ENCODE measurements around the gene PRAMEF8. TPM values are rescaled to one million over a fixed set of nuclear protein-coding genes. Genes with fewer than 3 reads are reported as not detected.
"Not testable (repeated sequence)": the region's sequence is repeated elsewhere in the genome, so short reads cannot be mapped to it uniquely, and the experiment has no call there.

PRAMEF8 gene
- total and polyA plus RNA-seq, 2 donors: 0.09 to 0.23 TPM

- H3K4me3 ChIP-seq (ENCODE audit: low read length in 2 of 2); H3K27me3 ChIP-seq (ENCODE audit: control insufficient read depth in 2 of 2, insufficient read depth in 1 of 2, low read length in 1 of 2); H3K4me1 ChIP-seq (ENCODE audit: control insufficient read depth in 2 of 2, insufficient read depth in 2 of 2, low read length in 2 of 2); DNase-seq (ENCODE audit: low read depth in 6 of 9, low spot score in 9 of 9); H3K36me3 ChIP-seq (ENCODE audit: control insufficient read depth in 2 of 2, insufficient read depth in 2 of 2, low read length in 1 of 2); H3K27ac ChIP-seq (ENCODE audit: low read depth in 1 of 2, low read length in 1 of 2); H3K9me3 ChIP-seq (ENCODE audit: control insufficient read depth in 2 of 2, insufficient read depth in 1 of 2, low read length in 1 of 2): not testable (repeated sequence)
- whole genome bisulfite sequencing: 34% methylated on average over 2 of the region's 3 CpGs
These were observed 19.8 kb downstream of the PRAMEF8 start for GRCh38 chr1:13265124-13265523.

- WGBS: 99% methylated on average over 2 of the region's 5 CpGs
- H3K27ac ChIP-seq (ENCODE audit: low read depth in 1 of 2, low read length in 1 of 2); H3K36me3 ChIP-seq (ENCODE audit: control insufficient read depth in 2 of 2, insufficient read depth in 2 of 2, low read length in 1 of 2); H3K27me3 ChIP-seq (ENCODE audit: control insufficient read depth in 2 of 2, insufficient read depth in 1 of 2, low read length in 1 of 2); H3K4me3 ChIP-seq (ENCODE audit: low read length in 2 of 2); H3K9me3 ChIP-seq (ENCODE audit: control insufficient read depth in 2 of 2, insufficient read depth in 1 of 2, low read length in 1 of 2); H3K4me1 ChIP-seq (ENCODE audit: control insufficient read depth in 2 of 2, insufficient read depth in 2 of 2, low read length in 2 of 2); DNase-seq (ENCODE audit: low read depth in 6 of 9, low spot score in 9 of 9): not testable (repeated sequence)
These were observed 31.0 kb downstream of the PRAMEF8 start, which contains the start of gene PRAMEF5 for GRCh38 chr1:13253898-13254297. Gene PRAMEF5 (plus strand): TSS chr1:13254198. CDS start chr1:13259269, 5,071 bp downstream.

- H3K4me1 ChIP-seq (ENCODE audit: control insufficient read depth in 2 of 2, insufficient read depth in 2 of 2, low read length in 2 of 2); H3K4me3 ChIP-seq (ENCODE audit: low read length in 2 of 2); H3K9me3 ChIP-seq (ENCODE audit: control insufficient read depth in 2 of 2, insufficient read depth in 1 of 2, low read length in 1 of 2); H3K27me3 ChIP-seq (ENCODE audit: control insufficient read depth in 2 of 2, insufficient read depth in 1 of 2, low read length in 1 of 2); H3K36me3 ChIP-seq (ENCODE audit: control insufficient read depth in 2 of 2, insufficient read depth in 2 of 2, low read length in 1 of 2); H3K27ac ChIP-seq (ENCODE audit: low read depth in 1 of 2, low read length in 1 of 2); DNase-seq (ENCODE audit: low read depth in 6 of 9, low spot score in 9 of 9): not testable (repeated sequence)
- 90% methylated on average over 6 of the region's 7 CpGs for WGBS
These were observed 37.8 kb downstream of the PRAMEF8 start for GRCh38 chr1:13247122-13247521.

GRCh38 chr1:13246554-13246871 is 38.4 kb downstream of the PRAMEF8 start:
- H3K4me3 ChIP-seq (ENCODE audit: low read length in 2 of 2); DNase-seq (ENCODE audit: low read depth in 6 of 9, low spot score in 9 of 9); H3K27ac ChIP-seq (ENCODE audit: low read depth in 1 of 2, low read length in 1 of 2); H3K9me3 ChIP-seq (ENCODE audit: control insufficient read depth in 2 of 2, insufficient read depth in 1 of 2, low read length in 1 of 2); H3K27me3 ChIP-seq (ENCODE audit: control insufficient read depth in 2 of 2, insufficient read depth in 1 of 2, low read length in 1 of 2); H3K4me1 ChIP-seq (ENCODE audit: control insufficient read depth in 2 of 2, insufficient read depth in 2 of 2, low read length in 2 of 2); H3K36me3 ChIP-seq (ENCODE audit: control insufficient read depth in 2 of 2, insufficient read depth in 2 of 2, low read length in 1 of 2): not testable (repeated sequence)
- 88% methylated on average over 2 of the region's 2 CpGs for WGBS

- H3K27me3 ChIP-seq (ENCODE audit: control insufficient read depth in 2 of 2, insufficient read depth in 1 of 2, low read length in 1 of 2); H3K4me3 ChIP-seq (ENCODE audit: low read length in 2 of 2); H3K27ac ChIP-seq (ENCODE audit: low read depth in 1 of 2, low read length in 1 of 2); H3K9me3 ChIP-seq (ENCODE audit: control insufficient read depth in 2 of 2, insufficient read depth in 1 of 2, low read length in 1 of 2); H3K4me1 ChIP-seq (ENCODE audit: control insufficient read depth in 2 of 2, insufficient read depth in 2 of 2, low read length in 2 of 2); DNase-seq (ENCODE audit: low read depth in 6 of 9, low spot score in 9 of 9); H3K36me3 ChIP-seq (ENCODE audit: control insufficient read depth in 2 of 2, insufficient read depth in 2 of 2, low read length in 1 of 2): not testable (repeated sequence)
- WGBS: 86% methylated on average over 5 of the region's 5 CpGs
These were observed 38.9 kb downstream of the PRAMEF8 start for GRCh38 chr1:13245841-13246553.

- H3K4me3 ChIP-seq (ENCODE audit: low read length in 2 of 2); H3K27me3 ChIP-seq (ENCODE audit: control insufficient read depth in 2 of 2, insufficient read depth in 1 of 2, low read length in 1 of 2); DNase-seq (ENCODE audit: low read depth in 6 of 9, low spot score in 9 of 9); H3K27ac ChIP-seq (ENCODE audit: low read depth in 1 of 2, low read length in 1 of 2); H3K4me1 ChIP-seq (ENCODE audit: control insufficient read depth in 2 of 2, insufficient read depth in 2 of 2, low read length in 2 of 2); H3K36me3 ChIP-seq (ENCODE audit: control insufficient read depth in 2 of 2, insufficient read depth in 2 of 2, low read length in 1 of 2); H3K9me3 ChIP-seq (ENCODE audit: control insufficient read depth in 2 of 2, insufficient read depth in 1 of 2, low read length in 1 of 2): not testable (repeated sequence)
- 94% methylated on average over 9 of the region's 9 CpGs for WGBS
These were observed 41.2 kb downstream of the PRAMEF8 start for GRCh38 chr1:13243536-13244263.

GRCh38 chr1:13239633-13240032 is 45.3 kb downstream of the PRAMEF8 start:
- not testable (repeated sequence) for H3K27me3 ChIP-seq (ENCODE audit: control insufficient read depth in 2 of 2, insufficient read depth in 1 of 2, low read length in 1 of 2)
- WGBS: 96% methylated on average over 4 of the region's 4 CpGs

GRCh38 chr1:13237572-13237971 is 47.4 kb downstream of the PRAMEF8 start:
- H3K4me3 ChIP-seq (ENCODE audit: low read length in 2 of 2); H3K27me3 ChIP-seq (ENCODE audit: control insufficient read depth in 2 of 2, insufficient read depth in 1 of 2, low read length in 1 of 2); H3K9me3 ChIP-seq (ENCODE audit: control insufficient read depth in 2 of 2, insufficient read depth in 1 of 2, low read length in 1 of 2); H3K36me3 ChIP-seq (ENCODE audit: control insufficient read depth in 2 of 2, insufficient read depth in 2 of 2, low read length in 1 of 2); H3K4me1 ChIP-seq (ENCODE audit: control insufficient read depth in 2 of 2, insufficient read depth in 2 of 2, low read length in 2 of 2); H3K27ac ChIP-seq (ENCODE audit: low read depth in 1 of 2, low read length in 1 of 2); DNase-seq (ENCODE audit: low read depth in 6 of 9, low spot score in 9 of 9): not testable (repeated sequence)
- 88% methylated on average over 4 of the region's 4 CpGs for WGBS

More at GRCh38 chr1:13239633-13240032, 45.3 kb downstream of the PRAMEF8 start:
- not testable (repeated sequence) for H3K4me3 ChIP-seq (ENCODE audit: low read length in 2 of 2); H3K9me3 ChIP-seq (ENCODE audit: control insufficient read depth in 2 of 2, insufficient read depth in 1 of 2, low read length in 1 of 2); H3K27ac ChIP-seq (ENCODE audit: low read depth in 1 of 2, low read length in 1 of 2); H3K4me1 ChIP-seq (ENCODE audit: control insufficient read depth in 2 of 2, insufficient read depth in 2 of 2, low read length in 2 of 2); H3K36me3 ChIP-seq (ENCODE audit: control insufficient read depth in 2 of 2, insufficient read depth in 2 of 2, low read length in 1 of 2); DNase-seq (ENCODE audit: low read depth in 6 of 9, low spot score in 9 of 9)

- not testable (repeated sequence) for H3K36me3 ChIP-seq (ENCODE audit: control insufficient read depth in 2 of 2, insufficient read depth in 2 of 2, low read length in 1 of 2); H3K4me3 ChIP-seq (ENCODE audit: low read length in 2 of 2); H3K9me3 ChIP-seq (ENCODE audit: control insufficient read depth in 2 of 2, insufficient read depth in 1 of 2, low read length in 1 of 2); H3K4me1 ChIP-seq (ENCODE audit: control insufficient read depth in 2 of 2, insufficient read depth in 2 of 2, low read length in 2 of 2); H3K27ac ChIP-seq (ENCODE audit: low read depth in 1 of 2, low read length in 1 of 2); H3K27me3 ChIP-seq (ENCODE audit: control insufficient read depth in 2 of 2, insufficient read depth in 1 of 2, low read length in 1 of 2); DNase-seq (ENCODE audit: low read depth in 6 of 9, low spot score in 9 of 9)
- 94% methylated on average over 1 of the region's 1 CpG for WGBS
These were observed 50.9 kb downstream of the PRAMEF8 start for GRCh38 chr1:13234057-13234456.

All from thymus (tissue), 11 donors.